Measurements from ENCODE around the gene RNF187. TPM values are rescaled to one million over a fixed set of nuclear protein-coding genes. Genes with fewer than 3 reads are reported as not detected.

RNF187 gene
- total and polyA plus RNA-seq, 10 of the 15 experiments (the other 5 are each of a cell fraction or from before 2014, with no cell fraction given): 2.6 to 116 (median 29.5) TPM

- TF ChIP-seq MEF2B (IDR thresholded peaks at IDR 0.05; ENCODE audit: partially characterized antibody, poor library complexity, severe bottlenecking): no peak
- TF ChIP-seq, protein P1, sequence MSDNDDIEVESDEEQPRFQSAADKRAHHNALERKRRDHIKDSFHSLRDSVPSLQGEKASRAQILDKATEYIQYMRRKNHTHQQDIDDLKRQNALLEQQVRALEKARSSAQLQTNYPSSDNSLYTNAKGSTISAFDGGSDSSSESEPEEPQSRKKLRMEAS (IDR thresholded peaks at IDR 0.05; ENCODE audit: low read depth, low read length): no peak
- TF ChIP-seq MTA3 (IDR thresholded peaks at IDR 0.05; ENCODE audit: borderline replicate concordance, low read length): no peak
- no peak for TF ChIP-seq GABPA (IDR thresholded peaks at IDR 0.05; ENCODE audit: low read depth)
- TF ChIP-seq ETV6 (conservative IDR thresholded peaks at IDR 0.05 in 1 of 2, IDR thresholded peaks at IDR 0.05 in 1 of 2; ENCODE audit: borderline replicate concordance in 1 of 2, low read depth in 1 of 2): no peak
- TF ChIP-seq, protein P2, sequence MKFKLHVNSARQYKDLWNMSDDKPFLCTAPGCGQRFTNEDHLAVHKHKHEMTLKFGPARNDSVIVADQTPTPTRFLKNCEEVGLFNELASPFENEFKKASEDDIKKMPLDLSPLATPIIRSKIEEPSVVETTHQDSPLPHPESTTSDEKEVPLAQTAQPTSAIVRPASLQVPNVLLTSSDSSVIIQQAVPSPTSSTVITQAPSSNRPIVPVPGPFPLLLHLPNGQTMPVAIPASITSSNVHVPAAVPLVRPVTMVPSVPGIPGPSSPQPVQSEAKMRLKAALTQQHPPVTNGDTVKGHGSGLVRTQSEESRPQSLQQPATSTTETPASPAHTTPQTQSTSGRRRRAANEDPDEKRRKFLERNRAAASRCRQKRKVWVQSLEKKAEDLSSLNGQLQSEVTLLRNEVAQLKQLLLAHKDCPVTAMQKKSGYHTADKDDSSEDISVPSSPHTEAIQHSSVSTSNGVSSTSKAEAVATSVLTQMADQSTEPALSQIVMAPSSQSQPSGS (IDR thresholded peaks at IDR 0.05; ENCODE audit: low read length): no peak
- no peak for TF ChIP-seq CBX3 (IDR thresholded peaks at IDR 0.05; ENCODE audit: borderline replicate concordance, low read depth)
- no peak for TF ChIP-seq RFX5 (IDR thresholded peaks at IDR 0.05; ENCODE audit: low read depth, low read length)
- TF ChIP-seq IRF4 (IDR thresholded peaks at IDR 0.05; ENCODE audit: low read depth, low read length): no peak
These were observed 23.1 kb downstream of the RNF187 start (continued) for GRCh38 chr1:228510101-228510802.

GRCh38 chr1:228510803-228511413, 23.7 kb downstream of the RNF187 start:
- Histone ChIP-seq H2AFZ (ENCODE audit: control insufficient read depth, low read depth, low read length) (no peak overlapping the region), H3K27ac (ENCODE audit: control insufficient read depth, insufficient read depth) (no peak overlapping the region), H3K9ac (ENCODE audit: control insufficient read depth, insufficient read depth, low read length) (no peak overlapping the region), H3K27me3 (replicated peaks in 1 of 2; ENCODE audit: control insufficient read depth in 2 of 2, insufficient read depth in 2 of 2, low read length in 1 of 2) (no peaks in the 10 kb centered on the region; a peak in 3 of 4 replicates), H3K9me3 (replicated peaks; ENCODE audit: control insufficient read depth, insufficient read depth, low read length) (no peaks in the 10 kb centered on the region; the same call in 2 of the 3 replicates), H4K20me1 (ENCODE audit: control insufficient read depth, insufficient read depth) (no peaks in the 10 kb centered on the region), H3K4me3 (no peak overlapping the region), H3K36me3 (ENCODE audit: control insufficient read depth in 2 of 2, insufficient read depth in 2 of 2, low read length in 1 of 2) (no peaks in the 10 kb centered on the region), H3K79me2 (ENCODE audit: control insufficient read depth, insufficient read depth, low read length) (no peaks in the 10 kb centered on the region), H3K4me1 (ENCODE audit: control insufficient read depth, insufficient read depth, low read length) (no peaks in the 10 kb centered on the region), H3K4me2 (ENCODE audit: control insufficient read depth, insufficient read depth) (no peak overlapping the region)
- WGBS (ENCODE audit: insufficient coverage, insufficient replicate concordance, low lambda C conversion rate, missing lambda C conversion rate): 71% methylated on average over 3 of the region's 3 CpGs
- ChIA-PET CTCF (interaction anchor here (2.5 kb wide), 1 partner anchor 10 kb away, joined by 15 read pairs; no protein-coding TSS in a partner anchor), RAD21 (ENCODE audit: unreplicated experiment) (no interaction called here), SMC1A (ENCODE audit: uncharacterized antibody, unreplicated experiment) (no interaction called here), POLR2A (no interaction called here)
- intact Hi-C loops (cut with micrococcal nuclease; ENCODE audit: unreplicated experiment) (no loop called here), in situ Hi-C loops (cut with MboI) (no loop called here)
- FAIRE-seq (no peak), ATAC-seq (no peak), DNase-seq (ENCODE audit: low read depth, low spot score) (no peak)
- no TSS peak for BruUV-seq (replicated peaks)
- TF ChIP-seq, protein P3, sequence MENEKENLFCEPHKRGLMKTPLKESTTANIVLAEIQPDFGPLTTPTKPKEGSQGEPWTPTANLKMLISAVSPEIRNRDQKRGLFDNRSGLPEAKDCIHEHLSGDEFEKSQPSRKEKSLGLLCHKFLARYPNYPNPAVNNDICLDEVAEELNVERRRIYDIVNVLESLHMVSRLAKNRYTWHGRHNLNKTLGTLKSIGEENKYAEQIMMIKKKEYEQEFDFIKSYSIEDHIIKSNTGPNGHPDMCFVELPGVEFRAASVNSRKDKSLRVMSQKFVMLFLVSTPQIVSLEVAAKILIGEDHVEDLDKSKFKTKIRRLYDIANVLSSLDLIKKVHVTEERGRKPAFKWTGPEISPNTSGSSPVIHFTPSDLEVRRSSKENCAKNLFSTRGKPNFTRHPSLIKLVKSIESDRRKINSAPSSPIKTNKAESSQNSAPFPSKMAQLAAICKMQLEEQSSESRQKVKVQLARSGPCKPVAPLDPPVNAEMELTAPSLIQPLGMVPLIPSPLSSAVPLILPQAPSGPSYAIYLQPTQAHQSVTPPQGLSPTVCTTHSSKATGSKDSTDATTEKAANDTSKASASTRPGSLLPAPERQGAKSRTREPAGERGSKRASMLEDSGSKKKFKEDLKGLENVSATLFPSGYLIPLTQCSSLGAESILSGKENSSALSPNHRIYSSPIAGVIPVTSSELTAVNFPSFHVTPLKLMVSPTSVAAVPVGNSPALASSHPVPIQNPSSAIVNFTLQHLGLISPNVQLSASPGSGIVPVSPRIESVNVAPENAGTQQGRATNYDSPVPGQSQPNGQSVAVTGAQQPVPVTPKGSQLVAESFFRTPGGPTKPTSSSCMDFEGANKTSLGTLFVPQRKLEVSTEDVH (IDR thresholded peaks at IDR 0.05; ENCODE audit: low read depth, partially characterized antibody): no peak
- TF ChIP-seq IKZF1 (conservative IDR thresholded peaks at IDR 0.05): no peak
- TF ChIP-seq ZSCAN29 (IDR thresholded peaks at IDR 0.05): no peak
- TF ChIP-seq PAX5 (IDR thresholded peaks at IDR 0.05; ENCODE audit: borderline replicate concordance, low read depth, low read length): no peak
- no peak for TF ChIP-seq SREBF1 (IDR thresholded peaks at IDR 0.05; ENCODE audit: low read length)
- no peak for TF ChIP-seq JUND (IDR thresholded peaks at IDR 0.05; ENCODE audit: low read depth, low read length)
- TF ChIP-seq CHD2 (IDR thresholded peaks at IDR 0.05; ENCODE audit: borderline replicate concordance, low read depth, low read length): no peak
